Left lung (tissue), 10 donors: ENCODE measurements around the gene HOXB1. TPM values are rescaled to one million over a fixed set of nuclear protein-coding genes. Genes with fewer than 3 reads are reported as not detected.

Source experiments
- ATAC-seq: fragments of 200-7000 bp; cut with Tn5 transposase; one replicate; pipeline ENCODE4 v1.9.1; 2020; ENCODE audit warnings: moderate library complexity
- DNase-seq, 4 donors: peaks; one replicate each; pipeline ENCODE4 v3.0.0-alpha.2; 2013 to 2020
- H3K27ac ChIP-seq, 2 donors: fragments of 200-600 bp; sonication (generic) in 1 of 2; one replicate each; pipeline versions ENCODE4 v1.5.0 to v1.8.0; 2020 to 2021
- H3K27me3 ChIP-seq, 2 donors: fragments of 200-600 bp; sonication (generic) in 1 of 2; one replicate each; pipeline versions ENCODE4 v1.5.0 to v1.8.0; 2020 to 2021
- H3K36me3 ChIP-seq, 2 donors: fragments of 200-600 bp; sonication (generic) in 1 of 2; one replicate each; pipeline versions ENCODE4 v1.5.0 to v1.8.0; 2020 to 2021
- H3K4me1 ChIP-seq, 2 donors: fragments of 200-600 bp; one replicate each; pipeline ENCODE4 v1.8.0; 2021
- H3K4me3 ChIP-seq, 2 donors: fragments of 200-600 bp; sonication (generic) in 1 of 2; one replicate each; pipeline versions ENCODE4 v1.5.0 to v1.8.0; 2020 to 2021; ENCODE audit warnings: mild to moderate bottlenecking in 1 of 2
- H3K9me3 ChIP-seq, 2 donors: fragments of 200-600 bp; sonication (generic) in 1 of 2; one replicate each; pipeline versions ENCODE4 v1.5.0 to v1.8.0; 2020 to 2021
- CTCF ChIP-seq, 2 donors: fragments of 200-600 bp; sonication (generic) in 1 of 2; IDR thresholded peaks; one replicate each; pipeline versions ENCODE4 v1.5.0 to v1.8.0; 2021; ENCODE audit warnings: antibody characterized with exemption in 2 of 2
- intact Hi-C, 2 donors: fragments of 100-400 bp; cut with DNase I; formaldehyde crosslinking; loops; one replicate each; pipeline versions ENCODE4 v1.11.2 to v1.14.2; 2022
- polyA plus RNA-seq, 6 donors: library from polyadenylated mRNA; unstranded; fragments of 120-200 nt; gene quantifications; one replicate each; pipeline ENCODE4 v1.2.1, GENCODE V29; 2013; ENCODE audit not compliant: insufficient read length in 6 of 6
- total RNA-seq, 2 donors: library from RNA; stranded (reverse); fragmentation: NEBNext Ultra II Directional; extraction: Animal tissue kit (Norgen Biotek cat#: 25700); gene quantifications; one replicate each; pipeline ENCODE4 v1.2.1, GENCODE V29; 2021
- donor health status: DM: no; HTN: yes; CAD: no.
- donor health status: DM: no; HTN: no; CAD: no.

HOXB1 gene
- total and polyA plus RNA-seq, 8 donors: 0.09 to 0.39 (median 0.10) TPM; not detected in 3

DNA sequence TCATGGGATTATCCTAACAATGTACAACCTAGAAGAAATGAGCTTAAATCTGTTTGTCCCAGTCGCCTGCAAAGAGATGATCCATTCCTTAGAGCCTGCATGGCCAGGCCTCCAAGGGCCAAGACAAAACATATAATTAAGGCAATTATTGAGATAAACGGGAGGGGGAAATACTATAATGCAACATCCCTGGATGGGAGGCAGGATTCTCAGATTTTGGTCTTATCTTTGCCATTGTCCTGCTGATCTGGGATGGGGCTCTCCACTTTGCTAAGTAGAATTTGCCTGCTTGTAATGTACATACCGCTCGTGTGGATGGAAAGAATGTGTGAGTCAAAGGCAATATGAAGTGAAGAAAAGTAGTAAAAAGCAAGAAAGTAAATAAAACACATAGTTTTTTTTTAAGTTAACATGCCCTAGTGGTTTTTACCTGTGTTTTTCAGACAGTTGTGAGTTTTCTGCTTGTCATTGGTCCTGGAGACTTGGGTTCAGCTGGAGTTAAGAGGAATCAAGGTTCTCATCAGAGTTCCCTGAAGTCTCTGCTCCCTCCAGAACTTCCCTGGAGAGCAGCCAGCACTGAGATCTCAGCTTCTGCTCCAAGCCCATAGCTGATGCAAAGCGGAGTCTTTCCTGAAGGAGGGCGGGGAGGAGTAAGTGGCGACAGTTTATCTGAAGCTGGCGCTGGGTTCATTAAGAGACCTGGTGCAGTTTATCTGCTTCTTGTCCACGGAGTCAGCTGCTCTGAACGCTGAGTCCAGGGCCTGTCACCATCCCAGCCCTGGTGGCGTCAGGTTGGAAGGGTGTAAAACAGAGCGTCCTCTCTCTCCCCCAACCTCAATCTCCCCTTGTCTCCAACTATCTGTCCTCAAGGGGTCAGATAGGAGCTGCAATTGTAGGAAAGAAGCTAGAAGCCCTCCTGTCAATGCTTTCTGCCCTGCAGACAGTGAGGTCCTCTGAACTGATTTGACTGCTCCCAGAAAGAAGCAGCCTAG is 30.1 kb downstream of the HOXB1 start:
- Histone ChIP-seq H3K36me3 (no peaks in the 10 kb centered on the region), H3K27ac (no peak overlapping the region), H3K4me1 (no peaks in the 10 kb centered on the region), H3K4me3 (no peak overlapping the region), H3K27me3 (peaks cover 6 to 54% of the 10 kb centered on the region in 2 donors), H3K9me3 (no peaks in the 10 kb centered on the region)
- ATAC-seq: no peak
- no peak for TF ChIP-seq CTCF (IDR thresholded peaks at IDR 0.05)
- intact Hi-C loops: no loop called here
- DNase-seq: peak in 1 of 4 donors; percentile 71

DNA sequence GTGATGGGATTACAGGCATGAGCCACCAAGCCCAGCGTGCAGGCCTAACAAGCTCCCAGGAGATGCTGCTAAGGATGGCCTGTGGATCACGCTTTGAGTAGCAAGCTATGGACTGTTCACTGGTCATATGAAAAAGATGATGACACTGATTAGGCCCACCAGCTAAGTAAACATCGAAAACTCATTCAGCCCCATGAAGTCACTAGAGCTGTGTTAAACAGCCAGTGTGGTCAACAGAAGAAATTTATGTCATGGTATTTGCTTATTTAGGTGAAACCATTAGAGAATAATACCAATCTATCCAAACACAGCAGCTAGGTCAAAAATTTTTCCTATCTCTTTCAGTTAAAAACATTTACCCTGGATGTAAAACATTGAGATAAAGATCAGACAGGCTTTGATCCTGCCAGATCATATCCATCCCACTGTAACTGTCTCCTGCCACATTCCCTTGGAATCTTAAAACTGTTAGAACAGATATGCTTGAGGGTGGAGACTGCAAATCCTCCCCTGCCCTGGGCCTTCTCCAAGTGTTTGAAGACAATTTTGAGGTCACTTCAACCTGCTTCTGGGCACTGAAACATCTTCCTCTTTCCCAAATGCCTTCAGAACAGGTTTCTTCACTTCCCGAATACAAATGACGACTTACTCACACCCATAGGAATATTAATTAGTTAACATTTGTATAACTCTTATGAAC is 30.9 kb downstream of the HOXB1 start:
- Histone ChIP-seq H3K36me3 (no peaks in the 10 kb centered on the region), H3K27me3 (peaks cover 6 to 62% of the 10 kb centered on the region in 2 donors), H3K4me3 (no peak overlapping the region), H3K27ac (no peak overlapping the region), H3K4me1 (no peaks in the 10 kb centered on the region), H3K9me3 (no peaks in the 10 kb centered on the region)
- no peak for DNase-seq
- no peak for ATAC-seq
- intact Hi-C loops: no loop called here
- TF ChIP-seq CTCF (IDR thresholded peaks at IDR 0.05): no peak

GRCh38 chr17:48499248-48499647 is 31.6 kb downstream of the HOXB1 start:
- intact Hi-C loops: no loop called here
- no peak overlapping the region for H3K4me3 ChIP-seq
- H3K27me3 ChIP-seq: peaks cover 6 to 60% of the 10 kb centered on the region in 2 donors
- H3K4me1 ChIP-seq: no peaks in the 10 kb centered on the region
- DNase-seq (no peak), ATAC-seq (no peak)
- no peaks in the 10 kb centered on the region for H3K9me3 ChIP-seq
- no peak for TF ChIP-seq CTCF (IDR thresholded peaks at IDR 0.05)
- no peak overlapping the region for H3K27ac ChIP-seq
- no peaks in the 10 kb centered on the region for H3K36me3 ChIP-seq

- ATAC-seq: no peak
- intact Hi-C loops: no loop called here
- H3K9me3 ChIP-seq: no peaks in the 10 kb centered on the region
- TF ChIP-seq CTCF (IDR thresholded peaks at IDR 0.05): no peak
- DNase-seq: peak in 1 of 4 donors; percentile 51
- H3K27ac ChIP-seq: no peak overlapping the region
- no peak overlapping the region for H3K4me3 ChIP-seq
- H3K27me3 ChIP-seq: peaks cover 6 to 60% of the 10 kb centered on the region in 2 donors
- H3K4me1 ChIP-seq: peaks cover 0 to 1% of the 10 kb centered on the region in 2 donors
- H3K36me3 ChIP-seq: no peaks in the 10 kb centered on the region
These were observed 32.5 kb downstream of the HOXB1 start for GRCh38 chr17:48498164-48498850.
